Esophagus muscularis mucosa (tissue), 2 donors: Measurements from ENCODE around the gene EPHB1.

Source experiments
- POLR2A ChIP-seq: fragments of 450-650 bp; IDR thresholded peaks from one replicate; pipeline ENCODE4 v1.6.1; 2017; ENCODE audit warnings: antibody characterized with exemption, moderate library complexity, mild to moderate bottlenecking, low read depth
- POLR2AphosphoS5 ChIP-seq, 2 donors: sonication (generic); formaldehyde crosslinking; IDR thresholded peaks; one replicate each; pipeline ENCODE4 v1.6.1; 2017; ENCODE audit warnings: antibody characterized with exemption in 2 of 2

GRCh38 chr3:134815519-134815918 is 20.5 kb downstream of the EPHB1 start:
- TF ChIP-seq POLR2A (no peak), POLR2AphosphoS5 (IDR thresholded peaks at IDR 0.05) (no peak)
